SK-N-SH (cell line): ENCODE measurements around the gene ALOX15.

Source experiments
- NFIC ChIP-seq: IDR thresholded peaks from 2 replicates; pipeline ENCODE4 v1.4.0; 2012; ENCODE audit warnings: borderline replicate concordance
- POLR2AphosphoS5 ChIP-seq: IDR thresholded peaks from 2 replicates; pipeline ENCODE4 v1.6.1; 2012; ENCODE audit warnings: low read depth, low read length
- TF ChIP-seq, protein P1 (sequence below): fragments of 200-600 bp; sonication (generic); IDR thresholded peaks from 2 replicates; pipeline ENCODE4 v1.6.1; 2017; ENCODE audit warnings: antibody characterized with exemption, mild to moderate bottlenecking, moderate library complexity

DNA sequence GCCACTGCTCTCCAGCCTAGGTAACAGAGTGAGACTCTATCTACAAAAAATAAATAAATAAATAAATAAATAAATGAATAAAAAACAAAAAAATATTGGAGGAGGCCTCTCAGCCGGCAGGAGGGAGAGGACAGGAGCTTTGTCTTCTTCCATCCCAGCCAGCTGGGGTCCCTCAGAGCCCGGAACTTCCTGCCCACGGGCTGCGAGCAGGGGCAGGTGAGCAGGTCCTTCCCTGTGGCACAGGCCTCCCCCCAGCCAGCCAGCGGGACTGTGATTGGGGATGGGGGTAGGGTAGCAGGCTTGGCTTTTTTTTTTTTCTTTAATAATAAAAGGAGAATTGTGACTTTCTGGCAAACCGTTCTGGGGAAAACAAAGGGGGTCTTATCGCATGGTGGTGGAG is 47.1 kb downstream of the ALOX15 start:
- TF ChIP-seq POLR2AphosphoS5 (no peak), NFIC (no peak)
- TF ChIP-seq, protein P1, sequence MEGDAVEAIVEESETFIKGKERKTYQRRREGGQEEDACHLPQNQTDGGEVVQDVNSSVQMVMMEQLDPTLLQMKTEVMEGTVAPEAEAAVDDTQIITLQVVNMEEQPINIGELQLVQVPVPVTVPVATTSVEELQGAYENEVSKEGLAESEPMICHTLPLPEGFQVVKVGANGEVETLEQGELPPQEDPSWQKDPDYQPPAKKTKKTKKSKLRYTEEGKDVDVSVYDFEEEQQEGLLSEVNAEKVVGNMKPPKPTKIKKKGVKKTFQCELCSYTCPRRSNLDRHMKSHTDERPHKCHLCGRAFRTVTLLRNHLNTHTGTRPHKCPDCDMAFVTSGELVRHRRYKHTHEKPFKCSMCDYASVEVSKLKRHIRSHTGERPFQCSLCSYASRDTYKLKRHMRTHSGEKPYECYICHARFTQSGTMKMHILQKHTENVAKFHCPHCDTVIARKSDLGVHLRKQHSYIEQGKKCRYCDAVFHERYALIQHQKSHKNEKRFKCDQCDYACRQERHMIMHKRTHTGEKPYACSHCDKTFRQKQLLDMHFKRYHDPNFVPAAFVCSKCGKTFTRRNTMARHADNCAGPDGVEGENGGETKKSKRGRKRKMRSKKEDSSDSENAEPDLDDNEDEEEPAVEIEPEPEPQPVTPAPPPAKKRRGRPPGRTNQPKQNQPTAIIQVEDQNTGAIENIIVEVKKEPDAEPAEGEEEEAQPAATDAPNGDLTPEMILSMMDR = no peak
